Erythroblast (primary cell): Measurements from ENCODE around the gene C5orf46.

Experiments
- GATA1 ChIP-seq: IDR thresholded peaks from 2 replicates; pipeline ENCODE4 v1.6.1; 2011; ENCODE audit warnings: low read depth, mild to moderate bottlenecking, control low read depth, low read length, moderate library complexity
- POLR2A ChIP-seq: IDR thresholded peaks from 2 replicates; pipeline ENCODE4 v1.6.1; 2011; ENCODE audit warnings: mild to moderate bottlenecking, low read length

DNA sequence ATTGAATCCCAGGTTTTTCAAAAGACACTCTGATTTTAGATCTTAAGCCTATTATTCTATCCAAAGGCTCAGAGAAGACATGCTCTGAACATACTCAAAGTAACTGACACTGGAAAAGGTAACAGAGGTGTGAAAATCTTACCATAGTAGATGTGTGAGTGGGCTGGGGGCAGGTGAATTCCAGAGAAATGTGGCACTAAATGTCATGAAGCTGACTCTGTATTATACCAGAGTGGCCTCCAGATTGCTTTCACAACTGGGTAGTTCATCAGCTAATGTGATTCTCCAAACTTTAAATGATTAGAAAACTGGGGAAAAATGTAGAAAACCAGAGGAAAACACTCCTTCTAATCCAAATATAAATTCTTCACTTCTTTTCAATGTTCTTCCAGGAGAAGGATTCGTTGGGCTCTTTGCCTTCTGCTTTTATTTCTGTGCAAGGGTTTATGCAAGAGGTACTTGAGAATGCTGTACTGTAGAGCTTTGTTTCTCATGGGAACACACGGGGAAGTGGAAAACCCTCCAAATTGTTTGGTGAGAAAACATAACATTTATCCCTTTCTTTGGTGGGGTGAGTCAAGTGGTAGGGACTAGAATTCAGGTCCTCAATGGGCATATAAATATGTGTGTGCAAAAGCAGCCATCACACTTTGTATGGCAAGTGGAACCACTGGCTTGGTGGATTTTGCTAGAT lies 28.1 kb downstream of the C5orf46 start, which contains the start of gene SCGB3A2:
- TF ChIP-seq POLR2A (no peak), GATA1 (no peak)
